HepG2 (cell line): ENCODE data around the gene OTUD6A. TPM values are rescaled to one million over a fixed set of nuclear protein-coding genes. Genes with fewer than 3 reads are reported as not detected.

Experiments
- ATF2 ChIP-seq: sonication (generic); formaldehyde crosslinking; IDR thresholded peaks from 2 replicates; pipeline ENCODE4 v1.4.0; 2020; ENCODE audit warnings: missing genetic modification reagents
- FOXA3 ChIP-seq: IDR thresholded peaks from 2 replicates; pipeline ENCODE4 v1.6.1; 2016; ENCODE audit warnings: missing genetic modification reagents, missing compliant biosample characterization
- HDAC2 ChIP-seq: sonication (generic); formaldehyde crosslinking; IDR thresholded peaks from 2 replicates; pipeline ENCODE4 v1.4.0; 2020; ENCODE audit warnings: missing genetic modification reagents
- KAT8 ChIP-seq: IDR thresholded peaks from 2 replicates; pipeline ENCODE4 v1.6.1; 2016; ENCODE audit warnings: missing genetic modification reagents, missing compliant biosample characterization
- MAZ ChIP-seq, 2 experiments: sonication (generic) in 1 of 2; formaldehyde crosslinking in 1 of 2; IDR thresholded peaks; 2 replicates each; pipeline versions ENCODE4 v1.5.0 to v1.6.1; 2012 to 2020; ENCODE audit warnings: low read depth in 2 of 2, mild to moderate bottlenecking in 2 of 2, borderline replicate concordance in 1 of 2, improper control_type of control experiment in 1 of 2, low read length in 1 of 2, missing genetic modification reagents in 1 of 2, moderate library complexity in 1 of 2
- RBM22 ChIP-seq: fragments of 200-400 bp; formaldehyde crosslinking; optimal IDR thresholded peaks from 2 replicates; pipeline ENCODE3; 2017; ENCODE audit warnings: mild to moderate bottlenecking, low read length, moderate library complexity
- SNAPC5 ChIP-seq: sonication (generic); formaldehyde crosslinking; IDR thresholded peaks from 2 replicates; pipeline ENCODE4 v1.8.1; 2023; ENCODE audit warnings: mild to moderate bottlenecking, missing genetic modification reagents, borderline replicate concordance
- ZFP36L1 ChIP-seq: sonication (generic); formaldehyde crosslinking; IDR thresholded peaks from 2 replicates; pipeline ENCODE4 v1.8.0; 2022; ENCODE audit warnings: mild to moderate bottlenecking, missing genetic modification reagents, moderate library complexity
- ZMYM2 ChIP-seq: sonication (generic); formaldehyde crosslinking; IDR thresholded peaks from 2 replicates; pipeline ENCODE4 v1.8.0; 2022; ENCODE audit warnings: mild to moderate bottlenecking, missing genetic modification reagents
- ZNF34 ChIP-seq: sonication (generic); formaldehyde crosslinking; IDR thresholded peaks from 2 replicates; pipeline ENCODE4 v1.4.0; 2020; ENCODE audit warnings: mild to moderate bottlenecking, missing genetic modification reagents, borderline replicate concordance
- ZNF556 ChIP-seq: sonication (generic); formaldehyde crosslinking; IDR thresholded peaks from 2 replicates; pipeline ENCODE4 v1.4.0; 2020; ENCODE audit warnings: mild to moderate bottlenecking, missing genetic modification reagents, borderline replicate concordance
- ZNF691 ChIP-seq: sonication (generic); formaldehyde crosslinking; IDR thresholded peaks from 2 replicates; pipeline ENCODE4 v1.4.0; 2020; ENCODE audit warnings: missing genetic modification reagents, low read depth, mild to moderate bottlenecking, borderline replicate concordance
- ZNF713 ChIP-seq: sonication (generic); formaldehyde crosslinking; IDR thresholded peaks from 2 replicates; pipeline ENCODE4 v1.4.0; 2020; ENCODE audit warnings: mild to moderate bottlenecking, missing genetic modification reagents
- ZSCAN31 ChIP-seq: sonication (generic); formaldehyde crosslinking; IDR thresholded peaks from 2 replicates; pipeline ENCODE4 v1.5.0; 2020; ENCODE audit warnings: low read depth, mild to moderate bottlenecking, missing genetic modification reagents
- polyA plus RNA-seq, 8 experiments: library from polyadenylated mRNA; depleted of rRNA in 3 of 8; stranded (reverse) in 7 of 8; unstranded in 1 of 8; fragments of >200 nt; fragmentation: Illumina TruSeq in 4 of 8; extraction: Trizol in 4 of 8; gene quantifications; 2 replicates each; pipeline versions ENCODE4 v1.2.1 to v1.2.3, GENCODE V29; 2011 to 2016; ENCODE audit warnings: low read depth in 4 of 8, missing spikeins in 1 of 8, mixed read lengths in 1 of 8; ENCODE audit not compliant: insufficient read depth in 1 of 8
- total RNA-seq, 5 experiments: library from RNA; depleted of rRNA; stranded (reverse); fragments of >200 nt; fragmentation: Illumina TruSeq; extraction: Trizol; gene quantifications; 2 replicates each; pipeline ENCODE4 v1.2.3, GENCODE V29; 2016; ENCODE audit warnings: low read depth in 1 of 5

Gene OTUD6A
- total and polyA plus RNA-seq, 2 of the 13 experiments (the other 11 are each of a cell fraction or from before 2014, with no cell fraction given), result not detected

GRCh38 chrX:70052895-70053615, 9.2 kb upstream of the OTUD6A start (continued):
- TF ChIP-seq RBM22 (no peak), MAZ (IDR thresholded peaks at IDR 0.05; ENCODE audit: borderline replicate concordance, low read depth, low read length) (no peak), MAZ (CRISPR knock-in tag; IDR thresholded peaks at IDR 0.05; ENCODE audit: low read depth) (no peak), SNAPC5 (CRISPR knock-in tag) (no peak), ZNF556 (CRISPR knock-in tag) (no peak), ZNF691 (CRISPR knock-in tag) (no peak), ZMYM2 (no peak), FOXA3 (CRISPR knock-in tag) (no peak), ZSCAN31 (CRISPR knock-in tag) (no peak), ZNF34 (CRISPR knock-in tag) (no peak), ZFP36L1 (CRISPR knock-in tag) (no peak), ATF2 (CRISPR knock-in tag) (no peak), ZNF713 (no peak), KAT8 (CRISPR knock-in tag) (no peak), HDAC2 (CRISPR knock-in tag) (no peak)
